ENCODE data around the gene DDX39B.
"Not testable (repeated sequence)": the region's sequence is repeated elsewhere in the genome, so short reads cannot be mapped to it uniquely, and the experiment has no call there.

Gene DDX39B

DNA sequence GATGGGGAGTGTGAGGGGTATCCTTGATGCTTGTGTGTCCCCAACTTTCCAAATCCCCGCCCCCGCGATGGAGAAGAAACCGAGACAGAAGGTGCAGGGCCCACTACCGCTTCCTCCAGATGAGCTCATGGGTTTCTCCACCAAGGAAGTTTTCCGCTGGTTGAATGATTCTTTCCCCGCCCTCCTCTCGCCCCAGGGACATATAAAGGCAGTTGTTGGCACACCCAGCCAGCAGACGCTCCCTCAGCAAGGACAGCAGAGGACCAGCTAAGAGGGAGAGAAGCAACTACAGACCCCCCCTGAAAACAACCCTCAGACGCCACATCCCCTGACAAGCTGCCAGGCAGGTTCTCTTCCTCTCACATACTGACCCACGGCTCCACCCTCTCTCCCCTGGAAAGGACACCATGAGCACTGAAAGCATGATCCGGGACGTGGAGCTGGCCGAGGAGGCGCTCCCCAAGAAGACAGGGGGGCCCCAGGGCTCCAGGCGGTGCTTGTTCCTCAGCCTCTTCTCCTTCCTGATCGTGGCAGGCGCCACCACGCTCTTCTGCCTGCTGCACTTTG is 33.6 kb upstream of the DDX39B start, which contains the start of gene TNF:
Gene TNF, plus strand, starts transcription at position 231 of the 567 bp plus-strand sequence. Its CDS starts 177 bp downstream, at position 408.
- no peak for DNase-seq

GRCh38 chr6:31574106-31575061 is 32.6 kb upstream of the DDX39B start:
- DNase-seq: no peak

- no peak for DNase-seq
Observed at GRCh38 chr6:31573239-31574105, 31.7 kb upstream of the DDX39B start.

DNA sequence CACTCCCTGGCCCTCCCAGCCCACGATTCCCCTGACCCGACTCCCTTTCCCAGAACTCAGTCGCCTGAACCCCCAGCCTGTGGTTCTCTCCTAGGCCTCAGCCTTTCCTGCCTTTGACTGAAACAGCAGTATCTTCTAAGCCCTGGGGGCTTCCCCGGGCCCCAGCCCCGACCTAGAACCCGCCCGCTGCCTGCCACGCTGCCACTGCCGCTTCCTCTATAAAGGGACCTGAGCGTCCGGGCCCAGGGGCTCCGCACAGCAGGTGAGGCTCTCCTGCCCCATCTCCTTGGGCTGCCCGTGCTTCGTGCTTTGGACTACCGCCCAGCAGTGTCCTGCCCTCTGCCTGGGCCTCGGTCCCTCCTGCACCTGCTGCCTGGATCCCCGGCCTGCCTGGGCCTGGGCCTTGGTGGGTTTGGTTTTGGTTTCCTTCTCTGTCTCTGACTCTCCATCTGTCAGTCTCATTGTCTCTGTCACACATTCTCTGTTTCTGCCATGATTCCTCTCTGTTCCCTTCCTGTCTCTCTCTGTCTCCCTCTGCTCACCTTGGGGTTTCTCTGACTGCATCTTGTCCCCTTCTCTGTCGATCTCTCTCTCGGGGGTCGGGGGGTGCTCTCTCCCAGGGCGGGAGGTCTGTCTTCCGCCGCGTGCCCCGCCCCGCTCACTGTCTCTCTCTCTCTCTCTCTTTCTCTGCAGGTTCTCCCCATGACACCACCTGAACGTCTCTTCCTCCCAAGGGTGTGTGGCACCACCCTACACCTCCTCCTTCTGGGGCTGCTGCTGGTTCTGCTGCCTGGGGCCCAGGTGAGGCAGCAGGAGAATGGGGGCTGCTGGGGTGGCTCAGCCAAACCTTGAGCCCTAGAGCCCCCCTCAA is 30.5 kb upstream of the DDX39B start, which contains the start of gene LTA:
Gene LTA, plus strand, starts transcription at position 249 of the 871 bp plus-strand sequence. Its CDS starts 454 bp downstream, at position 703.
- DNase-seq: no peak

DNA sequence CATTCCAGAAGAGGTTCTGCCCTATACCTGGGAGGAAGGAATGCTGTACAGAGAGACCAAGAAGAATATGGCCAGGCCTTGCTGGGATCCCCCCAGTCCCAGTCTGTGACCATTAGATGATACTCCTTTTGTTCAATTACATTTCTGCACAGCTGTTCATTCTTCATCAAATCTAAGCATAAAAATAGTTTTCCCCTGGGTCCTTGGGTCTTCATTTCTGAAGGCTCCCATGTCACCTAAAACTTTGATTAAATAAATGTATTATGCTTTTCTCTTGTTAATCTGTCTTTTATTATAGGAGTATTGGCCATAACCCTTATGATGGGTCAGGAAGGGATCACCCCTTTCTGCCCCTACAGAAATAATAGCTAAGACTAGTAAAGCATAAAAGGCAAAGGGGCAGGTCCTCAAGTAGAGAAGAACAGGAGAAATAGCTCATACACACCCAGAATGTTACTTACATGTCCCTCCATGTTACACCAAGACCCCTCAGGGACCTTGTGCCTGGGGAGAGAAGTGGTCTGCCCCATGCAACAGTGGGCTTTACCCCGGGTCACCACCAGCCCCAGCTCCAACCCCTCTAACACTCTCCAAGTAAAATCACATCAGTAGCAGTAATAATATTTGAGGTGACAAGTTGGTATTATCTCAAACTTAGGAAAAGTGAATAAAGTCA is 28.2 kb upstream of the DDX39B start:
- no peak for DNase-seq

DNA sequence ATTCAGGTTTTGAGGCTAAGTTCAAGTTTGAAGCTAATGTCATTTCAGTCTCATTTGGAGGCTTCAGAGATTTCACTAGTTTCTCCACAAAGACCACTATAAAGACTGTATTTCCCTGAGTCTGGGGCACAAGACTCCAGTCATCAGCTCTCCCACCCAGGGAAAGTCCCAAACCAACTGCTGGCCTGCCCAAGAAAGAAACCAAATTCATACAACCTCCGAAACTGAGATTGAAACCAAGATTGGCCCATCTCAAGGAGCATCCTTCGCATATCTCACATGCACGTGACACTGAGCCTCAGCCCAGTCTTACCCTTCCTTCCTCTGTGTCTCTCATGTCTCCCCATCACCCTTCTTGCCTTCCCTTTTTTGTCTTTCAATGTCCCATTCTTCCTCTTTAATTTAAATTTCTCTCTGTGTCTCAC is 26.7 kb upstream of the DDX39B start:
- DNase-seq: no peak

- no peak for DNase-seq
Observed at GRCh38 chr6:31567531-31568370, 25.9 kb upstream of the DDX39B start.

DNA sequence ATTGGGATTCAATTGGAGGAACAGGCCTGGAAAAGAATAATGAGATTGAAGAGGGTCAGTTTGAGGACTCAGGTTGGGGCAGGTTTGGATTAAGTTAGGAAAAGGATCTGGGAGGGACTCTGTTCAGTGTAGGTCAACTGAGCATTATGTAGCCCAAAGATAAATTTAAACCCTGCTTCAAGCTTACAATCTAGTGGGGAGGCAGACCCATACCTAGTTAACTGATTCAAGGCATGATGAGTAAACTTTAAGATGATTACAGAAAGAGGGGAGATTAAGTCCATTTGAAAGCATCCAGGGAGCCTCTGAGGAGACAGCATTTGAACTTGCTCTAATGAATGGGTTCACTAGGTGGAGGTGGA is 18.9 kb upstream of the DDX39B start:
- DNase-seq: no peak

DNA sequence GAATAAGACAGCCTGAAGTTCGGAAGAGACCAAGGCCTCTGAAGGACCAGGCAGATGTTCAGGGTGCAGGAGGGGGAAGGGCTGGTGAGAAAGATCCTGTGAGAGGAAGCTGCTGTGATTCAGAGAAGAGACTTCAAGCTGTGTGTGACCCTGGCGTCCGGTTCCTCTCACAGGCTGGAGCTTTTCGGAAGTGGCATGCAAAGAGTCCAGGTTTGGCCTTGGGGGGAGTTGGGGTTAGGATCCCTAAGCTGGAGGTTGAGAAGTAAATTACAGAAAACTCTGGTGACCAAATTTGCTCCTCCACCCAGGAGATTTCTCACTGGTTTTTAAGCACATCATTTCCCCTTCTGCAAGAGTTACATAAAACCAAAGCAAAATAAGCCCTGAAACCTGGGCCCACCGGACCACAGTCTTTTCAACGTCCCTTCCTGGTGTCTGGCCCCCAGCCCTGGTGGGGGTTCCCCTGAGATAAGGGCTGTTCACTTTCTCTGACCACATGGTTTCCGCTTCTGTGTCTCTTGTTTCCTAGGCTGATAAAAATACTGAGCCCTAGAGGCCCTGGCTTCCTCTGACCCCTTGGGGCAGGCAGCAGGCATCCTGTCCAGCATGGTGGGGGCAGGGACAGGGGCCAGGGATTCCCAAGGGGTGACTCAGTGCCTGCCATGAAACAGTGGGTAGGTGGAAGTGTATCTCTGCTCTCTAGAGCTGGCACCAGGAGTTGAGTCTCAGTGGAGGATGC is 18.3 kb upstream of the DDX39B start:
- DNase-seq: no peak

DNA sequence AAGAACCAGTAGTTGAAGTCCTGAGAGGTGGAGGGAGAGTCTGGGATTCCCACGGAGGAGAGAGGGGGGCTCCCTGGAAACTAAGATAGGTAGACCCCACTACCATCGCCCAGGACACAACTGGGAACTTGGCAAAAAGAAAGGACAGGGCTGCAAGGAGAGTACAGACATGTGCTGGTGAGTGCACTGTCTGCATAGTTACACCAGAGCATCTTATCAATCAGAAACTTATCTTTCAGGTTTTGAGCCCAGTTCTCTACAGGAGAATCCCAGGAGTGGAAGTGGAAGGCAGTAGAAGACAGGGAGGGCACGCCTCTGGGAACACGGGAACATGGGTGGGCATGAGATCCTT is 17.8 kb upstream of the DDX39B start:
- DNase-seq: no peak

DNA sequence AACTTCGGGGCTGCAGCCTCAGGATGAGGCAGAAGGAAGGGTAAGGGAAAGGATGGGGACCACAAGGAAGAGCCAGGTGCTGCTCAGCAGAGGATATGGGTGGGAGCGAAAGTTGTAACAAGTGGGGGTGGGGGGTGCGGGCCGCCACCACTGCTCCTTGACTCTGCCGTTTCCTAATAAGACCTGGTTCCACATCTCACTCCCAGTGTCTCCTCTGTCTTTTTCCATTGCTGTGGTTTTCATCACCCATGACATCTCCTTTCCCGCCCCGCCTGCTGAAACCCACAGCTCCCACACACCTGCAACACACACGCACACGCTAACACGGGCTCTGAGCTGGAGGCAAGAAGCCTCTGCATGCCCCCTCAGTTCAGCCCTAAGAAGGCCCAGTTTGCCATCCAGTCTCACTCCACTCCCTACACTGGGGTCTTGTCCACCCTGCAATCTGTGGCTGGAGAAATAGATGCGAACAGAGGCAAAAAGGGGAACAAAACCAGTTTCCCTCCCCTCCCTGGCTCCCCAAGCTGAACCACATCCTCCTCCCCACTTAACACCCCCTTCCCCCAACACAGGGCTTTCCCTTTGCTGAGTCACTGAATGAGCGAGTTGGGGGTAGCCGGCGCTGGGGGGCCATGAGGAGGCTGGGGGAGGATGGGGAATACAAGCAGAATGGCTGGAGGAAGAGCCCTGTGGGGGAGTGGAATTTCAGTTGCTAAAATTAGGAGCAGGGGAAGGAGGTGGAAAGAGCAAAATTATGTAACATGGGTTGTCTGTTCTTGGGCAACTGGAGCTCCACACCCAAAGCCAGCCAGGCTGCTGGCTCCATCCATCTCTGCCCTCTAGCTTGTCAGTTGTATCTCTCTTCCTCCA is 17.1 kb upstream of the DDX39B start:
- DNase-seq: no peak

DNA sequence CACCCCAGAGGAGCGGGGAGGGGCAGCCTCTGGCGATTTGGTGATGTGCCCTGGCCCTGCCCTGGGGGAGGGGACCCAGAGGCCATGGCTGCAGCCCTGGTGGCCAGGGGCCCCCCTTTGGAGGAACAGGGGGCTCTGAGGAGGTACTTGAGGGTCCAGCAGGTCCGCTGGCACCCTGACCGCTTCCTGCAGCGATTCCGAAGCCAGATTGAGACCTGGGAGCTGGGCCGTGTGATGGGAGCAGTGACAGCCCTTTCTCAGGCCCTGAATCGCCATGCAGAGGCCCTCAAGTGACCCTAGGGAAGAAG is 16.5 kb upstream of the DDX39B start:
- no peak for DNase-seq

- DNase-seq: no peak
Observed at GRCh38 chr6:31557443-31558317, 15.9 kb upstream of the DDX39B start.

- no peak for DNase-seq
Observed at GRCh38 chr6:31556307-31556706, 14.5 kb upstream of the DDX39B start.

DNA sequence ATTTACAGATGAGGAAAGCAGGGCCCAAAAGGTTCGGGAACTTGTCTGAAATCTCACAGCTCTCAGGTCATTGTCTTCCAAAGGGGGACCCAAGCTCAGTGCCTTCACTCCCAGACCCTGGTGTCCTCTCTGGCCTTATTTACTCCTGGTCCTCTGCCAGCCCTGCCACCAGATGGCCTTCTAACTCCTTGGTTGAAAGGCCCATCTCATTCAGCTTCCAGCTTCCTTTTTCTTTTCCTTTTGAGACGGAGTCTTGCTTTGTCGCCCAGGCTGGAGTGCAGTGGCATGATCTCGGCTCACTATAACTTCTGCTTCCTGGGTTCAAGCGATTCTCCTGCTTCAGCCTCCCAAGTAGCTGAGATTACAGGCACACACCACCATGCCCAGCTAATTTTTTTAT is 9.6 kb upstream of the DDX39B start:
- not testable (repeated sequence) for DNase-seq

GRCh38 chr6:31548544-31548873 is 6.7 kb upstream of the DDX39B start:
- DNase-seq: no peak

GRCh38 chr6:31547727-31548543 is 6.1 kb upstream of the DDX39B start:
- DNase-seq: no peak
